GM12878 (cell line): Measurements from ENCODE around the gene CDKN2AIPNL. TPM values are rescaled to one million over a fixed set of nuclear protein-coding genes. Genes with fewer than 3 reads are reported as not detected.
"Not testable (repeated sequence)": the region's sequence is repeated elsewhere in the genome, so short reads cannot be mapped to it uniquely, and the experiment has no call there.

Experiments used
- ATAC-seq: fragments of 200-7000 bp; cut with Tn5 transposase; 3 replicates; pipeline ENCODE4 v1.9.1; 2020; ENCODE audit warnings: mild to moderate bottlenecking, moderate library complexity
- BruUV-seq: library from RNA; stranded (reverse); fragments of 400-500 nt; replicated peaks from 2 replicates; lab custom pipeline; 2021; lab: Mats Ljungman, UMichigan
- CTCF ChIA-PET: fragments of 300-600 bp; sonication (Branson Sonifier 250); formaldehyde crosslinking; extraction: SDS; loops from one replicate; lab custom pipeline; 2021; ENCODE audit warnings: inconsistent platforms; lab: Yijun Ruan, JAX
- POLR2A ChIA-PET: fragments of 350-600 bp; formaldehyde crosslinking; extraction: SDS; loops from one replicate; lab custom pipeline; 2021; ENCODE audit warnings: inconsistent platforms; lab: Charles Lee
- RAD21 ChIA-PET: fragments of 300-600 bp; sonication (Branson Sonifier 250); formaldehyde crosslinking; loops from one replicate; lab custom pipeline; 2023; ENCODE audit warnings: antibody characterized with exemption; ENCODE audit not compliant: unreplicated experiment; lab: Charles Lee
- SMC1A ChIA-PET: fragments of 300-600 bp; sonication (Branson Sonifier 250); formaldehyde crosslinking; loops from one replicate; lab custom pipeline; 2023; ENCODE audit not compliant: unreplicated experiment, uncharacterized antibody; lab: Charles Lee
- DNase-seq: peaks from one replicate; pipeline ENCODE4 v3.0.0-alpha.2; 2011; ENCODE audit warnings: low read depth, low spot score
- FAIRE-seq: peaks from 3 replicates; lab custom pipeline; 2011; peaks lifted over from hg19 to GRCh38; lab: Jason Lieb, UNC
- H2AFZ ChIP-seq: 2 replicates; pipeline ENCODE4 v1.6.0; 2011; ENCODE audit warnings: low read depth, low read length, control low read depth; ENCODE audit not compliant: control insufficient read depth
- H3K27ac ChIP-seq: 2 replicates; pipeline ENCODE4 v1.5.1; 2011; ENCODE audit warnings: control low read depth; ENCODE audit not compliant: control insufficient read depth, insufficient read depth
- H3K27me3 ChIP-seq, 2 experiments: replicated peaks in 1 of 2; 2 replicates each; pipeline versions ENCODE4 v1.6.0 to v1.6.1; 2011; ENCODE audit warnings: low read length in 1 of 2; ENCODE audit not compliant: control insufficient read depth in 2 of 2, insufficient read depth in 2 of 2
- H3K36me3 ChIP-seq, 2 experiments: 2 replicates each; pipeline ENCODE4 v1.5.1; 2011; ENCODE audit warnings: low read length in 1 of 2; ENCODE audit not compliant: control insufficient read depth in 2 of 2, insufficient read depth in 2 of 2
- H3K4me1 ChIP-seq: 2 replicates; pipeline ENCODE4 v1.6.1; 2011; ENCODE audit warnings: mild to moderate bottlenecking, low read length, moderate library complexity, mixed read lengths; ENCODE audit not compliant: control insufficient read depth, insufficient read depth
- H3K4me2 ChIP-seq: 2 replicates; pipeline ENCODE4 v1.6.0; 2011; ENCODE audit warnings: control low read depth; ENCODE audit not compliant: control insufficient read depth, insufficient read depth
- H3K4me3 ChIP-seq: fragments of 200-600 bp; sonication (generic); 2 replicates; pipeline ENCODE4 v1.5.1; 2016
- H3K79me2 ChIP-seq: 2 replicates; pipeline ENCODE4 v1.6.0; 2011; ENCODE audit warnings: low read length; ENCODE audit not compliant: control insufficient read depth, insufficient read depth
- H3K9ac ChIP-seq: 2 replicates; pipeline ENCODE4 v1.8.0; 2011; ENCODE audit warnings: low read length, control low read depth, mixed read lengths; ENCODE audit not compliant: control insufficient read depth, insufficient read depth
- H3K9me3 ChIP-seq: replicated peaks from 3 replicates; pipeline ENCODE4 v1.5.1; 2011; ENCODE audit warnings: mild to moderate bottlenecking, low read length; ENCODE audit not compliant: control insufficient read depth, insufficient read depth
- H4K20me1 ChIP-seq: 2 replicates; pipeline ENCODE4 v1.6.0; 2011; ENCODE audit not compliant: control insufficient read depth, insufficient read depth
- EGR1 ChIP-seq, 2 experiments: IDR thresholded peaks; 1 replicate in 1 of 2; 2 replicates in 1 of 2; pipeline ENCODE4 v1.6.1; 2011 to 2012; ENCODE audit warnings: low read depth in 2 of 2, low read length in 2 of 2, borderline replicate concordance in 1 of 2, mild to moderate bottlenecking in 1 of 2, moderate library complexity in 1 of 2
- JUND ChIP-seq: IDR thresholded peaks from 2 replicates; pipeline ENCODE4 v1.6.1; 2012; ENCODE audit warnings: low read depth, mild to moderate bottlenecking, low read length, improper control_type of control experiment, moderate library complexity
- NR2C2 ChIP-seq: IDR thresholded peaks from 2 replicates; pipeline ENCODE4 v1.6.1; 2011; ENCODE audit warnings: borderline replicate concordance, low read depth; ENCODE audit not compliant: control insufficient read depth, insufficient read length
- POLR2AphosphoS2 ChIP-seq: IDR thresholded peaks from 2 replicates; pipeline ENCODE4 v1.6.1; 2011; ENCODE audit warnings: low read depth, mild to moderate bottlenecking, low read length, improper control_type of control experiment, moderate library complexity
- SIX5 ChIP-seq: IDR thresholded peaks from 2 replicates; pipeline ENCODE4 v1.6.1; 2011; ENCODE audit warnings: mild to moderate bottlenecking, low read depth, low read length, moderate library complexity; ENCODE audit not compliant: severe bottlenecking
- WGBS: methylation state at CpG from one replicate; pipeline ENCODE4 v1.1.6; 2016; ENCODE audit warnings: low lambda C conversion rate; ENCODE audit not compliant: insufficient replicate concordance, insufficient coverage; ENCODE audit errors: missing lambda C conversion rate; 5-methylcytosine and 5-hydroxymethylcytosine counted together
- in situ Hi-C: fragments of 300-500 bp; cut with MboI; formaldehyde crosslinking; loops from 9 replicates; pipeline ENCODE4 v1.14.3; 2018; ENCODE audit warnings: mixed read lengths
- intact Hi-C: fragments of 100-400 bp; cut with micrococcal nuclease; formaldehyde crosslinking; loops from one replicate; pipeline ENCODE4 v1.14.2; 2022; ENCODE audit not compliant: unreplicated experiment
- polyA plus RNA-seq, 11 experiments: library from polyadenylated mRNA; depleted of rRNA in 4 of 11; unstranded in 6 of 11; stranded (reverse) in 5 of 11; fragments of >200 nt; fragmentation: Nextera tagmentation in 4 of 11; fragmentation: Illumina TruSeq in 1 of 11; extraction: Ambion mirVana in 4 of 11; extraction: Trizol in 1 of 11; gene quantifications; 1 replicate in 1 of 11; 2 replicates in 10 of 11; pipeline versions ENCODE4 v1.2.1 to v1.2.3, GENCODE V29; 2011 to 2016; ENCODE audit warnings: inconsistent platforms in 2 of 11, missing spikeins in 2 of 11, low read depth in 1 of 11
- total RNA-seq, 4 experiments: library from RNA; depleted of rRNA in 3 of 4; stranded (reverse); fragments of >200 nt in 3 of 4; fragmentation: Illumina TruSeq in 1 of 4; extraction: Trizol in 1 of 4; gene quantifications; 2 replicates each; pipeline versions ENCODE4 v1.2.1 to v1.2.3, GENCODE V29; 2013 to 2021
- TF ChIP-seq, protein P1 (sequence below): fragments of 450-650 bp; IDR thresholded peaks from 2 replicates; pipeline ENCODE4 v1.6.1; 2017; ENCODE audit warnings: mild to moderate bottlenecking, moderate library complexity
- TF ChIP-seq, protein P2 (sequence below): fragments of 450-650 bp; formaldehyde crosslinking; IDR thresholded peaks from 2 replicates; pipeline ENCODE4 v1.5.0; 2022; ENCODE audit warnings: mild to moderate bottlenecking, missing genetic modification characterization

The CDKN2AIPNL gene
- total and polyA plus RNA-seq, 10 of the 15 experiments (the other 5 are each of a cell fraction or from before 2014, with no cell fraction given): 23.5 to 72.0 (median 36.6) TPM

DNA sequence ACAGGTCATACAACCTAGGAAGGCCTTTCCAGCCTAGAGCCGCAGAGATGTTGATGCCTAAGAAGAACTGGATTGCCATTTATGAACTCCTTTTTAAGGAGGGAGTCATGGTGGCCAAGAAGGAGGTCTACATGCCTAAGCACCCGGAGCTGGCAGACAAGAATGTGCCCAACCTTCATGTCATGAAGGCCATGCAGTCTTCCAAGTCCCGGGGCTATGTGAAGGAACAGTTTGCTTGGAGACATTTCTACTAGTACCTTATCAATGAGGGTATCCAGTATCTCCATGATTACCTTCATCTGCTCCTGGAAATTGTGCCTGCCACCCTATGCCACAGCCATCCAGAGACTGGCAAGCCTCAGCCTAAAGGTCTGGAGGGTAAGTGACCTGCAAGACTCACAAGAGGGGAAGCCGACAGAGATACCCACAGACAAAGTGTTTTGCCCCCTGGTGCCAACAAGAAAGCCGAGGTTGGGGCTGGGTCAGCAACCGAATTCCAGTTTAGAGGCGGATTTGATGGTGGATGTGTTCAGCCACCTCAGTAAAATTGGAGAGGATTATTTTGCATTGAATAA is 11.2 kb upstream of the CDKN2AIPNL start:
- Histone ChIP-seq H3K9ac (no peak overlapping the region), H3K27me3 (no peaks in the 10 kb centered on the region), H3K9me3 (no peaks in the 10 kb centered on the region), H2AFZ (no peak overlapping the region), H3K27ac (no peak overlapping the region), H3K4me1 (no peaks in the 10 kb centered on the region), H4K20me1 (no peaks in the 10 kb centered on the region)
- no peak for ATAC-seq
- in situ Hi-C loops: no loop called here
- ChIA-PET POLR2A (no interaction called here), SMC1A (no interaction called here), CTCF (interaction anchor here (0.7 kb wide), 1 partner anchor 155 kb away, joined by 4 read pairs; no protein-coding TSS in a partner anchor), RAD21 (no interaction called here)
- WGBS: 62% methylated on average over 7 of the region's 7 CpGs
- intact Hi-C loops: no loop called here
- TF ChIP-seq SIX5 (no peak), POLR2AphosphoS2 (no peak), JUND (no peak), NR2C2 (no peak), EGR1 (IDR thresholded peaks at IDR 0.05; ENCODE audit: borderline replicate concordance in 1 of 2, low read depth in 2 of 2, low read length in 2 of 2) (no peak)
- TF ChIP-seq, protein P1, sequence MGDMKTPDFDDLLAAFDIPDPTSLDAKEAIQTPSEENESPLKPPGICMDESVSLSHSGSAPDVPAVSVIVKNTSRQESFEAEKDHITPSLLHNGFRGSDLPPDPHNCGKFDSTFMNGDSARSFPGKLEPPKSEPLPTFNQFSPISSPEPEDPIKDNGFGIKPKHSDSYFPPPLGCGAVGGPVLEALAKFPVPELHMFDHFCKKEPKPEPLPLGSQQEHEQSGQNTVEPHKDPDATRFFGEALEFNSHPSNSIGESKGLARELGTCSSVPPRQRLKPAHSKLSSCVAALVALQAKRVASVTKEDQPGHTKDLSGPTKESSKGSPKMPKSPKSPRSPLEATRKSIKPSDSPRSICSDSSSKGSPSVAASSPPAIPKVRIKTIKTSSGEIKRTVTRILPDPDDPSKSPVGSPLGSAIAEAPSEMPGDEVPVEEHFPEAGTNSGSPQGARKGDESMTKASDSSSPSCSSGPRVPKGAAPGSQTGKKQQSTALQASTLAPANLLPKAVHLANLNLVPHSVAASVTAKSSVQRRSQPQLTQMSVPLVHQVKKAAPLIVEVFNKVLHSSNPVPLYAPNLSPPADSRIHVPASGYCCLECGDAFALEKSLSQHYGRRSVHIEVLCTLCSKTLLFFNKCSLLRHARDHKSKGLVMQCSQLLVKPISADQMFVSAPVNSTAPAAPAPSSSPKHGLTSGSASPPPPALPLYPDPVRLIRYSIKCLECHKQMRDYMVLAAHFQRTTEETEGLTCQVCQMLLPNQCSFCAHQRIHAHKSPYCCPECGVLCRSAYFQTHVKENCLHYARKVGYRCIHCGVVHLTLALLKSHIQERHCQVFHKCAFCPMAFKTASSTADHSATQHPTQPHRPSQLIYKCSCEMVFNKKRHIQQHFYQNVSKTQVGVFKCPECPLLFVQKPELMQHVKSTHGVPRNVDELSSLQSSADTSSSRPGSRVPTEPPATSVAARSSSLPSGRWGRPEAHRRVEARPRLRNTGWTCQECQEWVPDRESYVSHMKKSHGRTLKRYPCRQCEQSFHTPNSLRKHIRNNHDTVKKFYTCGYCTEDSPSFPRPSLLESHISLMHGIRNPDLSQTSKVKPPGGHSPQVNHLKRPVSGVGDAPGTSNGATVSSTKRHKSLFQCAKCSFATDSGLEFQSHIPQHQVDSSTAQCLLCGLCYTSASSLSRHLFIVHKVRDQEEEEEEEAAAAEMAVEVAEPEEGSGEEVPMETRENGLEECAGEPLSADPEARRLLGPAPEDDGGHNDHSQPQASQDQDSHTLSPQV: no peak
- TF ChIP-seq, protein P2, sequence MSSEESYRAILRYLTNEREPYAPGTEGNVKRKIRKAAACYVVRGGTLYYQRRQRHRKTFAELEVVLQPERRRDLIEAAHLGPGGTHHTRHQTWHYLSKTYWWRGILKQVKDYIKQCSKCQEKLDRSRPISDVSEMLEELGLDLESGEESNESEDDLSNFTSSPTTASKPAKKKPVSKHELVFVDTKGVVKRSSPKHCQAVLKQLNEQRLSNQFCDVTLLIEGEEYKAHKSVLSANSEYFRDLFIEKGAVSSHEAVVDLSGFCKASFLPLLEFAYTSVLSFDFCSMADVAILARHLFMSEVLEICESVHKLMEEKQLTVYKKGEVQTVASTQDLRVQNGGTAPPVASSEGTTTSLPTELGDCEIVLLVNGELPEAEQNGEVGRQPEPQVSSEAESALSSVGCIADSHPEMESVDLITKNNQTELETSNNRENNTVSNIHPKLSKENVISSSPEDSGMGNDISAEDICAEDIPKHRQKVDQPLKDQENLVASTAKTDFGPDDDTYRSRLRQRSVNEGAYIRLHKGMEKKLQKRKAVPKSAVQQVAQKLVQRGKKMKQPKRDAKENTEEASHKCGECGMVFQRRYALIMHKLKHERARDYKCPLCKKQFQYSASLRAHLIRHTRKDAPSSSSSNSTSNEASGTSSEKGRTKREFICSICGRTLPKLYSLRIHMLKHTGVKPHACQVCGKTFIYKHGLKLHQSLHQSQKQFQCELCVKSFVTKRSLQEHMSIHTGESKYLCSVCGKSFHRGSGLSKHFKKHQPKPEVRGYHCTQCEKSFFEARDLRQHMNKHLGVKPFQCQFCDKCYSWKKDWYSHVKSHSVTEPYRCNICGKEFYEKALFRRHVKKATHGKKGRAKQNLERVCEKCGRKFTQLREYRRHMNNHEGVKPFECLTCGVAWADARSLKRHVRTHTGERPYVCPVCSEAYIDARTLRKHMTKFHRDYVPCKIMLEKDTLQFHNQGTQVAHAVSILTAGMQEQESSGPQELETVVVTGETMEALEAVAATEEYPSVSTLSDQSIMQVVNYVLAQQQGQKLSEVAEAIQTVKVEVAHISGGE (CRISPR knock-in tag): no peak
- TF ChIP-seq, all 136 proteins: peak for 0
- no peak for FAIRE-seq
- BruUV-seq: no TSS peak
- DNase-seq: no peak
- no peaks in the 10 kb centered on the region for H3K36me3 ChIP-seq
- H3K4me3 ChIP-seq: no peak overlapping the region
- no peaks in the 10 kb centered on the region for H3K79me2 ChIP-seq
- no peak overlapping the region for H3K4me2 ChIP-seq

- DNase-seq, H3K27me3 ChIP-seq, FAIRE-seq, H3K4me1 ChIP-seq, H3K9me3 ChIP-seq, H3K27ac ChIP-seq, CTCF ChIA-PET, H3K36me3 ChIP-seq, H2AFZ ChIP-seq, H3K4me3 ChIP-seq, ATAC-seq, BruUV-seq, H3K4me2 ChIP-seq, H4K20me1 ChIP-seq, intact Hi-C loops, in situ Hi-C loops, POLR2A ChIA-PET, H3K9ac ChIP-seq, H3K79me2 ChIP-seq, RAD21 ChIA-PET: not testable (repeated sequence)
- SMC1A ChIA-PET: interaction anchor here (1.1 kb wide), 1 partner anchor 10 kb away, joined by 3 read pairs; no protein-coding TSS in a partner anchor
- WGBS: 72% methylated on average over 4 of the region's 4 CpGs
These were observed 9.4 kb upstream of the CDKN2AIPNL start for GRCh38 chr5:134421038-134421437.
